Endothelial cell of umbilical vein (primary cell): ENCODE results near the gene UBASH3A. TPM values are rescaled to one million over a fixed set of nuclear protein-coding genes. Genes with fewer than 3 reads are reported as not detected.

ENCODE experiments used
- BruUV-seq: library from RNA; stranded (reverse); fragments of 400-500 nt; replicated peaks from 2 replicates; lab custom pipeline; 2021; lab: Mats Ljungman, UMichigan
- CTCF ChIA-PET: fragments of 300-600, 350-600 bp; sonication (Branson Sonifier 250); formaldehyde crosslinking; loops from one replicate; lab custom pipeline; 2021; ENCODE audit warnings: antibody characterized with exemption, inconsistent platforms; lab: Charles Lee
- POLR2A ChIA-PET: fragments of 300-600, 350-600 bp; sonication (Branson Sonifier 250); formaldehyde crosslinking; loops from one replicate; lab custom pipeline; 2021; ENCODE audit warnings: antibody characterized with exemption, inconsistent platforms; lab: Charles Lee
- DNase-seq: peaks from one replicate; pipeline ENCODE4 v3.0.0-alpha.2; 2011; ENCODE audit warnings: low read depth, low spot score
- FAIRE-seq: peaks from 2 replicates; lab custom pipeline; 2011; peaks lifted over from hg19 to GRCh38; lab: Jason Lieb, UNC
- H2AFZ ChIP-seq: 2 replicates; pipeline ENCODE4 v1.6.0; 2012; ENCODE audit warnings: low read depth, low read length, control low read depth, inconsistent platforms
- H3K27ac ChIP-seq: 2 replicates; pipeline ENCODE4 v1.5.1; 2011; ENCODE audit warnings: low read depth, mild to moderate bottlenecking, control low read depth, low read length, moderate library complexity; ENCODE audit not compliant: insufficient read depth
- H3K27me3 ChIP-seq, 2 experiments: 2 replicates each; pipeline versions ENCODE4 v1.6.0 to v1.6.1; 2011; ENCODE audit warnings: low read length in 2 of 2, mixed read lengths in 1 of 2; ENCODE audit not compliant: control insufficient read depth in 2 of 2, insufficient read depth in 2 of 2
- H3K36me3 ChIP-seq, 2 experiments: 2 replicates in 1 of 2; 3 replicates in 1 of 2; pipeline ENCODE4 v1.5.1; 2011; ENCODE audit warnings: low read length in 2 of 2, mild to moderate bottlenecking in 1 of 2, moderate library complexity in 1 of 2; ENCODE audit not compliant: control insufficient read depth in 2 of 2, insufficient read depth in 2 of 2; ENCODE audit errors: extremely low read depth in 1 of 2
- H3K4me1 ChIP-seq: 3 replicates; pipeline ENCODE4 v1.5.1; 2011; ENCODE audit warnings: mild to moderate bottlenecking, low read length; ENCODE audit not compliant: control insufficient read depth, insufficient read depth; ENCODE audit errors: extremely low read depth
- H3K4me2 ChIP-seq: 2 replicates; pipeline ENCODE4 v1.6.1; 2011; ENCODE audit warnings: low read length, control low read depth, mixed read lengths; ENCODE audit not compliant: insufficient read depth
- H3K4me3 ChIP-seq, 3 experiments: fragments of 200-600 bp in 1 of 3; sonication (generic), shearing (Covaris generic) in 1 of 3; replicated peaks in 1 of 3; 2 replicates each; pipeline ENCODE4 v1.5.1; 2011 to 2016; ENCODE audit warnings: control low read depth in 3 of 3, low read length in 3 of 3, mild to moderate bottlenecking in 2 of 3, inconsistent platforms in 1 of 3, low read depth in 1 of 3, moderate library complexity in 1 of 3; ENCODE audit not compliant: insufficient read depth in 1 of 3
- H3K79me2 ChIP-seq: 2 replicates; pipeline ENCODE4 v1.6.0; 2012; ENCODE audit warnings: low read length, inconsistent platforms; ENCODE audit not compliant: control insufficient read depth, insufficient read depth
- H3K9ac ChIP-seq: replicated peaks from 2 replicates; pipeline ENCODE3; 2011; ENCODE audit warnings: low read length, control low read depth; ENCODE audit not compliant: insufficient read depth; ENCODE audit errors: extremely low read depth
- H3K9me1 ChIP-seq: replicated peaks from 3 replicates; pipeline ENCODE4 v1.6.0; 2011; ENCODE audit warnings: mild to moderate bottlenecking, low read length; ENCODE audit not compliant: control insufficient read depth, insufficient read depth; ENCODE audit errors: extremely low read depth
- H3K9me3 ChIP-seq: replicated peaks from 2 replicates; pipeline ENCODE4 v1.5.1; 2012; ENCODE audit warnings: low read length, inconsistent platforms; ENCODE audit not compliant: control insufficient read depth, insufficient read depth
- H4K20me1 ChIP-seq: replicated peaks from 2 replicates; pipeline ENCODE3; 2011; ENCODE audit warnings: mild to moderate bottlenecking, low read length; ENCODE audit not compliant: control insufficient read depth, insufficient read depth; ENCODE audit errors: extremely low read depth
- EZH2 ChIP-seq: IDR thresholded peaks from 2 replicates; pipeline ENCODE4 v1.6.1; 2012; ENCODE audit warnings: borderline replicate concordance, low read depth, mild to moderate bottlenecking, moderate library complexity, low read length, inconsistent platforms; ENCODE audit not compliant: severe bottlenecking
- FOS ChIP-seq: IDR thresholded peaks from 2 replicates; pipeline ENCODE4 v1.6.1; 2011; ENCODE audit warnings: mild to moderate bottlenecking, low read length, moderate library complexity, borderline replicate concordance; ENCODE audit not compliant: insufficient read depth
- GATA2 ChIP-seq: IDR thresholded peaks from 2 replicates; pipeline ENCODE4 v1.7.0; 2011; ENCODE audit warnings: low read depth, mild to moderate bottlenecking, moderate library complexity, mixed read lengths, low read length; ENCODE audit not compliant: insufficient read length, insufficient read depth
- JUN ChIP-seq: IDR thresholded peaks from 2 replicates; pipeline ENCODE4 v1.6.1; 2011; ENCODE audit warnings: borderline replicate concordance, low read depth; ENCODE audit not compliant: insufficient read length, insufficient read depth
- MYC ChIP-seq: IDR thresholded peaks from one replicate; pipeline ENCODE4 v1.6.1; 2011; ENCODE audit warnings: mild to moderate bottlenecking, low read depth, low read length
- POLR2A ChIP-seq: IDR thresholded peaks from 2 replicates; pipeline ENCODE4 v1.6.1; 2012; ENCODE audit warnings: low read depth, mild to moderate bottlenecking, control low read depth, low read length
- POLR2AphosphoS5 ChIP-seq: IDR thresholded peaks from 2 replicates; pipeline ENCODE4 v1.6.1; 2012; ENCODE audit warnings: low read depth, mild to moderate bottlenecking, control low read depth, low read length, moderate library complexity; ENCODE audit not compliant: insufficient read depth
- dilution Hi-C: fragments of 300-500 bp; cut with MboI; formaldehyde crosslinking; loops from one replicate; pipeline ENCODE4 v1.15.0; 2019; ENCODE audit warnings: low sequenced_read_pairs; ENCODE audit not compliant: extremely low pct_ligation_motif_present
- intact Hi-C: fragments of 100-400 bp; cut with micrococcal nuclease; formaldehyde crosslinking; loops from one replicate; pipeline ENCODE4 v1.10.0; 2022
- polyA plus RNA-seq, 4 experiments: library from polyadenylated mRNA; depleted of rRNA in 3 of 4; stranded (reverse) in 3 of 4; unstranded in 1 of 4; fragments of >200 nt; gene quantifications; 2 replicates each; pipeline versions ENCODE4 v1.2.1 to v1.2.3, GENCODE V29; 2011 to 2012; ENCODE audit warnings: missing spikeins in 1 of 4
- total RNA-seq: library from RNA; stranded (reverse); gene quantifications from 2 replicates; pipeline ENCODE4 v1.2.3, GENCODE V29; 2021
- TF ChIP-seq, protein P1 (sequence below): IDR thresholded peaks from 2 replicates; pipeline ENCODE4 v1.6.1; 2011; ENCODE audit not compliant: insufficient read depth, insufficient read length
- TF ChIP-seq, protein P2 (sequence below), 2 donors: IDR thresholded peaks; 1 replicate in 1 of 2; 2 replicates in 1 of 2; pipeline ENCODE4 v1.5.1; 2011; ENCODE audit warnings: low read length in 2 of 2, mild to moderate bottlenecking in 2 of 2, moderate library complexity in 2 of 2, control low read depth in 1 of 2, inconsistent platforms in 1 of 2, low read depth in 1 of 2; ENCODE audit not compliant: insufficient read depth in 1 of 2; ENCODE audit errors: extremely low read depth in 1 of 2

UBASH3A gene
- total and polyA plus RNA-seq, 2 donors (not counting 3 experiments of a cell fraction or from before 2014, with no cell fraction given) = not detected

DNA sequence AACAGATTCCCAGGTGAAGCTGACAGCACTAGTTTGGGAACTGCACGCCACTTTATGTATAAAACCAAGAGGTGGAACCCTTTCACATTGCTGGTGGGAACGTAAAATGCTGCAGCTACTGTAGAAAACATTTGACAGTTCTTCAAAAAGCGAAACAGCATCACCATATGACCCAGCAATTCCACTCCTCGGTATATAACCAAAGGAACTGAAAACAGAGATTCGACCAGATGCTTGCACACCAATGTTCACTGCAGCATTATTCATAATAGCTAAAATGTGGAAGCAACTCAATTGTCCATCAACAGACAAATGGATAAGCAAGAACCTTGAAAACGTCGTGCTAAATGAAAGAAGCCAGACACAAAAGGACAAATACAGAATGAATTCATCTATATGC lies 74.8 kb downstream of the UBASH3A start:
- no peak for DNase-seq
- Histone ChIP-seq H3K9ac (no peak overlapping the region), H4K20me1 (no peaks in the 10 kb centered on the region), H2AFZ (no peak overlapping the region), H3K27ac (no peak overlapping the region), H3K4me1 (peaks cover 11% of the 10 kb centered on the region), H3K4me2 (no peak overlapping the region), H3K27me3 (peaks cover 3 to 9% of the 10 kb centered on the region in 2 experiments), H3K36me3 (no peaks in the 10 kb centered on the region), H3K4me3 (no peak overlapping the region), H3K9me1 (no peaks in the 10 kb centered on the region), H3K79me2 (no peaks in the 10 kb centered on the region), H3K9me3 (no peaks in the 10 kb centered on the region)
- POLR2A ChIA-PET = no interaction called here
- CTCF ChIA-PET = interaction anchor here (1.1 kb wide), 1 partner anchor 11 kb away, joined by 3 read pairs; no protein-coding TSS in a partner anchor
- TF ChIP-seq GATA2 (no peak), POLR2AphosphoS5 (no peak), POLR2A (no peak), FOS (no peak), EZH2 (no peak), JUN (no peak), MYC (no peak)
- TF ChIP-seq, protein P1, sequence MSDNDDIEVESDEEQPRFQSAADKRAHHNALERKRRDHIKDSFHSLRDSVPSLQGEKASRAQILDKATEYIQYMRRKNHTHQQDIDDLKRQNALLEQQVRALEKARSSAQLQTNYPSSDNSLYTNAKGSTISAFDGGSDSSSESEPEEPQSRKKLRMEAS = no peak
- TF ChIP-seq, protein P2, sequence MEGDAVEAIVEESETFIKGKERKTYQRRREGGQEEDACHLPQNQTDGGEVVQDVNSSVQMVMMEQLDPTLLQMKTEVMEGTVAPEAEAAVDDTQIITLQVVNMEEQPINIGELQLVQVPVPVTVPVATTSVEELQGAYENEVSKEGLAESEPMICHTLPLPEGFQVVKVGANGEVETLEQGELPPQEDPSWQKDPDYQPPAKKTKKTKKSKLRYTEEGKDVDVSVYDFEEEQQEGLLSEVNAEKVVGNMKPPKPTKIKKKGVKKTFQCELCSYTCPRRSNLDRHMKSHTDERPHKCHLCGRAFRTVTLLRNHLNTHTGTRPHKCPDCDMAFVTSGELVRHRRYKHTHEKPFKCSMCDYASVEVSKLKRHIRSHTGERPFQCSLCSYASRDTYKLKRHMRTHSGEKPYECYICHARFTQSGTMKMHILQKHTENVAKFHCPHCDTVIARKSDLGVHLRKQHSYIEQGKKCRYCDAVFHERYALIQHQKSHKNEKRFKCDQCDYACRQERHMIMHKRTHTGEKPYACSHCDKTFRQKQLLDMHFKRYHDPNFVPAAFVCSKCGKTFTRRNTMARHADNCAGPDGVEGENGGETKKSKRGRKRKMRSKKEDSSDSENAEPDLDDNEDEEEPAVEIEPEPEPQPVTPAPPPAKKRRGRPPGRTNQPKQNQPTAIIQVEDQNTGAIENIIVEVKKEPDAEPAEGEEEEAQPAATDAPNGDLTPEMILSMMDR (IDR thresholded peaks at IDR 0.05; ENCODE audit: extremely low read depth in 1 of 2, insufficient read depth in 1 of 2, low read depth in 1 of 2, low read length in 2 of 2) = no peak
- no TSS peak for BruUV-seq
- dilution Hi-C loops (no loop called here), intact Hi-C loops (no loop called here)
- FAIRE-seq = no peak
